ENCODE data around the gene CD2AP.

The CD2AP gene

GRCh38 chr6:47669684-47670513 is 192.3 kb downstream of the CD2AP start:
- Histone ChIP-seq H3K4me3 (ENCODE audit: low read length in 2 of 2) (no peak overlapping the region), H3K4me1 (ENCODE audit: control insufficient read depth in 2 of 2, insufficient read depth in 2 of 2, low read length in 2 of 2) (no peaks in the 10 kb centered on the region), H3K27ac (ENCODE audit: low read depth in 2 of 2, low read length in 2 of 2) (no peak overlapping the region), H3K9me3 (ENCODE audit: control insufficient read depth in 2 of 2, low read length in 2 of 2) (no peaks in the 10 kb centered on the region), H3K9ac (ENCODE audit: low read depth in 1 of 2, low read length in 2 of 2) (no peak overlapping the region), H3K36me3 (ENCODE audit: control insufficient read depth in 2 of 2, insufficient read depth in 2 of 2, low read length in 2 of 2) (no peaks in the 10 kb centered on the region), H3K27me3 (ENCODE audit: control insufficient read depth in 2 of 2, insufficient read depth in 2 of 2, low read length in 2 of 2) (no peaks in the 10 kb centered on the region)

- Histone ChIP-seq H3K9ac (ENCODE audit: low read depth in 1 of 2, low read length in 2 of 2) (no peak overlapping the region), H3K9me3 (ENCODE audit: control insufficient read depth in 2 of 2, low read length in 2 of 2) (no peaks in the 10 kb centered on the region), H3K27me3 (ENCODE audit: control insufficient read depth in 2 of 2, insufficient read depth in 2 of 2, low read length in 2 of 2) (no peaks in the 10 kb centered on the region), H3K4me3 (ENCODE audit: low read length in 2 of 2) (no peak overlapping the region), H3K36me3 (ENCODE audit: control insufficient read depth in 2 of 2, insufficient read depth in 2 of 2, low read length in 2 of 2) (no peaks in the 10 kb centered on the region), H3K27ac (ENCODE audit: low read depth in 2 of 2, low read length in 2 of 2) (no peak overlapping the region), H3K4me1 (ENCODE audit: control insufficient read depth in 2 of 2, insufficient read depth in 2 of 2, low read length in 2 of 2) (no peaks in the 10 kb centered on the region)
Observed at GRCh38 chr6:47670851-47671250, 193.3 kb downstream of the CD2AP start.

GRCh38 chr6:47671777-47672176 is 194.2 kb downstream of the CD2AP start:
- Histone ChIP-seq H3K4me1 (ENCODE audit: control insufficient read depth in 2 of 2, insufficient read depth in 2 of 2, low read length in 2 of 2) (no peaks in the 10 kb centered on the region), H3K27me3 (ENCODE audit: control insufficient read depth in 2 of 2, insufficient read depth in 2 of 2, low read length in 2 of 2) (no peaks in the 10 kb centered on the region), H3K4me3 (ENCODE audit: low read length in 2 of 2) (no peak overlapping the region), H3K27ac (ENCODE audit: low read depth in 2 of 2, low read length in 2 of 2) (no peak overlapping the region), H3K9me3 (ENCODE audit: control insufficient read depth in 2 of 2, low read length in 2 of 2) (no peaks in the 10 kb centered on the region), H3K36me3 (ENCODE audit: control insufficient read depth in 2 of 2, insufficient read depth in 2 of 2, low read length in 2 of 2) (no peaks in the 10 kb centered on the region), H3K9ac (ENCODE audit: low read depth in 1 of 2, low read length in 2 of 2) (no peak overlapping the region)

- Histone ChIP-seq H3K9ac (ENCODE audit: low read depth in 1 of 2, low read length in 2 of 2) (no peak overlapping the region), H3K27ac (ENCODE audit: low read depth in 2 of 2, low read length in 2 of 2) (no peak overlapping the region), H3K4me3 (ENCODE audit: low read length in 2 of 2) (no peak overlapping the region), H3K4me1 (ENCODE audit: control insufficient read depth in 2 of 2, insufficient read depth in 2 of 2, low read length in 2 of 2) (no peaks in the 10 kb centered on the region), H3K36me3 (ENCODE audit: control insufficient read depth in 2 of 2, insufficient read depth in 2 of 2, low read length in 2 of 2) (no peaks in the 10 kb centered on the region), H3K9me3 (ENCODE audit: control insufficient read depth in 2 of 2, low read length in 2 of 2) (no peaks in the 10 kb centered on the region), H3K27me3 (ENCODE audit: control insufficient read depth in 2 of 2, insufficient read depth in 2 of 2, low read length in 2 of 2) (no peaks in the 10 kb centered on the region)
Observed at GRCh38 chr6:47672816-47673215, 195.2 kb downstream of the CD2AP start.

GRCh38 chr6:47674673-47675072 is 197.1 kb downstream of the CD2AP start:
- Histone ChIP-seq H3K4me3 (ENCODE audit: low read length in 2 of 2) (no peak overlapping the region), H3K27ac (ENCODE audit: low read depth in 2 of 2, low read length in 2 of 2) (no peak overlapping the region), H3K9me3 (ENCODE audit: control insufficient read depth in 2 of 2, low read length in 2 of 2) (no peaks in the 10 kb centered on the region), H3K4me1 (ENCODE audit: control insufficient read depth in 2 of 2, insufficient read depth in 2 of 2, low read length in 2 of 2) (no peaks in the 10 kb centered on the region), H3K36me3 (ENCODE audit: control insufficient read depth in 2 of 2, insufficient read depth in 2 of 2, low read length in 2 of 2) (no peaks in the 10 kb centered on the region), H3K27me3 (ENCODE audit: control insufficient read depth in 2 of 2, insufficient read depth in 2 of 2, low read length in 2 of 2) (no peaks in the 10 kb centered on the region), H3K9ac (ENCODE audit: low read depth in 1 of 2, low read length in 2 of 2) (no peak overlapping the region)
